ENCODE data around the gene APCDD1.

The APCDD1 gene

DNA sequence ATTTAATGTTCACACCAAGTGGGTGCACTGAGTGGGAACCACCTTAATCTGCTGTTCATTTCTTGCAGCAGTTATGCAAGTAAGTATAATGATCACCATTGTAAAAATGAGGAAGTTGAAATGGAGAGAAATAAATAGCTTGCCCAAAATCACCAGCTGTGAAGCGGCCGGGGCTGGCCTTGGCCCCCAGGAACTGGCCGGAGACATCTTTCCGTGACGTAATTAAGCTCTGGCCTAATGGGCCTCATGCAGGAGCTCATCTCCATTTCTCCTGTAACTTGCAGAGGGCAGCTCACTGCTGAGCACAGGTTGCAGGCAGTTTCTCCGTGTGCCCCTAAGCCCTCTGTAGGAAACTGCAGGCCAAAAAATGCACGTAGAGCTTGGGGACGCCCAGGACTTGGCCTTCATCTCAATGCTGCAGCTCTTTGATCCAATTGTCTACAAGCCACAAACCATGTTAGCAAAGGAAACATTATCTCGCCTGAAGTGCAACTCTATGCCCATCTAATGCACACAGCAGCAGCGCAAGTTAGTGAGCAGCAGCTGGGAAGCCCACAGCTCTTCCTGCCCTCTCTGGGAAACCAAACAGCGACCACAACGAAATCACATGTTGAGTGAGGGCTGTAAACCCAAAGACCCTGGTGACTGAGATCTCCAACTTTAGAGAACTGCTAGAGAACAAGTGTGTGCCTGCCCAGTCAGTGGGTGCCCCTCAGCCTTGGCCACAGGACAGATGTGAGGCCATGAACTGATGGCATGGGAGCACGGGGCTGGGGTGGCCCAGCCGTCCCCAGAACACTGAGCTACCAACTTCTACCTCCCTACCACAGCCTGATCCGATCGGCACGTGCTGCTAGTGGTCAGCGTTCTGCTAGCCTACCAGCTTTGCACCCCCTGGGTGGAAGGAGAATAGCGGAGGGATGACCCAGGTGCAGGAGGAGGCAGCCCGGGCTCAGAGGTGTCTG, 28.8 kb downstream of the APCDD1 start:
- TF ChIP-seq, protein P1, sequence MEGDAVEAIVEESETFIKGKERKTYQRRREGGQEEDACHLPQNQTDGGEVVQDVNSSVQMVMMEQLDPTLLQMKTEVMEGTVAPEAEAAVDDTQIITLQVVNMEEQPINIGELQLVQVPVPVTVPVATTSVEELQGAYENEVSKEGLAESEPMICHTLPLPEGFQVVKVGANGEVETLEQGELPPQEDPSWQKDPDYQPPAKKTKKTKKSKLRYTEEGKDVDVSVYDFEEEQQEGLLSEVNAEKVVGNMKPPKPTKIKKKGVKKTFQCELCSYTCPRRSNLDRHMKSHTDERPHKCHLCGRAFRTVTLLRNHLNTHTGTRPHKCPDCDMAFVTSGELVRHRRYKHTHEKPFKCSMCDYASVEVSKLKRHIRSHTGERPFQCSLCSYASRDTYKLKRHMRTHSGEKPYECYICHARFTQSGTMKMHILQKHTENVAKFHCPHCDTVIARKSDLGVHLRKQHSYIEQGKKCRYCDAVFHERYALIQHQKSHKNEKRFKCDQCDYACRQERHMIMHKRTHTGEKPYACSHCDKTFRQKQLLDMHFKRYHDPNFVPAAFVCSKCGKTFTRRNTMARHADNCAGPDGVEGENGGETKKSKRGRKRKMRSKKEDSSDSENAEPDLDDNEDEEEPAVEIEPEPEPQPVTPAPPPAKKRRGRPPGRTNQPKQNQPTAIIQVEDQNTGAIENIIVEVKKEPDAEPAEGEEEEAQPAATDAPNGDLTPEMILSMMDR (conservative IDR thresholded peaks at IDR 0.05), result no peak
- no peak overlapping the region for H3K27ac ChIP-seq

DNA sequence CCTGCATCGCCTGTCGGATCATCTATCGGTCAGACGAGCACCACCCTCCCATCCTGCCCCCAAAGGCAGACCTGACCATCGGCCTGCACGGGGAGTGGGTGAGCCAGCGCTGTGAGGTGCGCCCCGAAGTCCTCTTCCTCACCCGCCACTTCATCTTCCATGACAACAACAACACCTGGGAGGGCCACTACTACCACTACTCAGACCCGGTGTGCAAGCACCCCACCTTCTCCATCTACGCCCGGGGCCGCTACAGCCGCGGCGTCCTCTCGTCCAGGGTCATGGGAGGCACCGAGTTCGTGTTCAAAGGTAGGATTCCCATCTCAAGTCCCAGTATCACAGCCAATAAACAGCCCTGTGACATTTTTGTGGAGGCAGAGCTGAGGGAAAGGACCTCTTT, 31.0 kb downstream of the APCDD1 start:
- H3K27ac ChIP-seq, result no peak overlapping the region
- TF ChIP-seq, protein P1 (conservative IDR thresholded peaks at IDR 0.05), result no peak

DNA sequence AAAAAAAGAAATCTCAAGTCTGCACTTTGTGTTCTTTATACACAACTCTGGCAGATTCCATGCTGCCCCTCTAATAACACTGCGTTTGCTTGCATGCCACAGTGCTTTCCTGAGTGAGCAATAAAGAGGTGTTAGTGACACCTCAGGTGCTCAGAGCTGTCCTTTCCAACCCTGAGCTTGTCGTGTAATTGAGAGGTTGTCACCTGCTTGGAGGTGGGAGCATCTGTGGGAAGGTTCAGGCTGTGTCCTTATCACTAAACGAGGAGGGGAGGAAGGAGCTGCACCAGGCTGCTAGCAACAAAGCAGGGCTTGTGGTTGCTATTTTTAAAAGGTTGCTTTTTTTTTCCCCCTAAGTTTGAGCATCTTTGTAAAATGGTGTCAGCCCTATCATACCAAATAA, 31.9 kb downstream of the APCDD1 start:
- TF ChIP-seq, protein P1 (conservative IDR thresholded peaks at IDR 0.05), result no peak
- no peak overlapping the region for H3K27ac ChIP-seq

DNA sequence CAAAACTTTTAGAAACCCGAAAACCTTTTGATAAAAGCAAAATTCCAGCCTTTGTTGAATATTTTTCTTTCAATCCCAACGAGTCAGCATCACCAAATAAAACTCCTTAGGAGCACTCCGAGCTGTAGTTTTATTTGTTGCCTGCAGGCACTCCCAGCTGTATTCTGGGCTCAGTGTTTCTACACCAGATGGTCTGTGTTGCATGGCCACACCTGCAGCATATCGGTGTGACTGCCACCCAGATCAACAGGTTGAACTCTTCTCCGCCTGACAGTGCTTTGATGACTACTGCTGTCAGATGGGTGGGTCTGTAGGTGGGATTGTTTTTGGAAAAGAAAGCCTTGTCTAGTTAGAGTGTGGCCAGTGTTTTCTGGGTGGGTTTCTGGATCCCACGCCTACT, 32.7 kb downstream of the APCDD1 start:
- TF ChIP-seq, protein P1 (conservative IDR thresholded peaks at IDR 0.05), result no peak
- H3K27ac ChIP-seq, result no peak overlapping the region

DNA sequence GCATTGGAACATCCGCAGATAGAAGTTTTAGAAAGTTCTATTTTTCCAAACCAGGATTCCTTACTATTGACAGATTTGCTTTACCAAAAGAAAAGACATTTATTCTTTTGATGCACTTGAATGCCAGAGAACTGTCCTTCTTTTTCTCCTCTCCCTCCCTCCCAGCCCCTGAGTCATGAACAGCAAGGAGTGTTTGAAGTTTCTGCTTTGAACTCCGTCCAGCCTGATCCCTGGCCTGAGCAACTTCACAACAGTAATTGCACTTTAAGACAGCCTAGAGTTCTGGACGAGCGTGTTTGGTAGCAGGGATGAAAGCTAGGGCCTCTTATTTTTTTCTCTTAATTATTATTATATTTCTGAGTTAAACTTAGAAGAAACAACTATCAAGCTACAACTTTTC, 33.6 kb downstream of the APCDD1 start:
- H3K27ac ChIP-seq, result no peak overlapping the region
- TF ChIP-seq, protein P1 (conservative IDR thresholded peaks at IDR 0.05), result no peak

DNA sequence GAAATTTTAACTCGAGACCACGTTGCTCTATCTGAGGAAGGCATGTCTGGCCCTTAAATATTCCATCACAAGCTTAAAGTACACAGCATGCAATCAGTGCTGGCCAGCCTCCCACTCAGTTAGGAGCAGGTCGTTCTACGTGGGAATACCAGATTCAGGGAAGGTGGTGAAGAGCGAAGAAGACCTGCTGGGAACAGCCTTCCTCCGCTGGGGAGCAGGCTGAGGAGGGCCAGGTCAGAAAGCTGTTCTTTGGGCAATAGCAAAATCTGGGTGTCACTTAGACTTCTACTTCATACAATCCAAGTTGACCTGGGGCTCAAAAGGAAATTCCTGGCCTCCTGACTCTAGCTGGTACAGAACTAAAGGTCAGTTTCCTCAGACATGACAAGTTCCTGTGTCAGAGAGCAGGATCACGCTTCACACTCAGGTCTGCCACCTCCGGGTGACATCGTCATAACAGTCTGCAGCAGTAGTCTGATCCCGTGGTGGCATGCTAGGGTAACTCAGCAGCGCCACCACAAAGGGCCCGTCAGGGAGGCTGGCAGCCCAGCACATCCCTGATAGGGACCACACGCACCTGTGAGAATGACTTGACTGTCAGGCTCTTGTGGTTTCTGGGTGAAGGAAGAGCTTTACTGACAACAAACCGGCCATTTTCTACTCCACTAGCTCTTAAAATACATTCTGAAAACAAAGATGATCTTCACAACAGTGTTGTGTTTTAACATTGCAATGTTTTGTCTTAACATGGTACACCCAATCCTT, 36.1 kb downstream of the APCDD1 start:
- TF ChIP-seq, protein P1 (conservative IDR thresholded peaks at IDR 0.05), result no peak
- H3K27ac ChIP-seq, result no peak overlapping the region

DNA sequence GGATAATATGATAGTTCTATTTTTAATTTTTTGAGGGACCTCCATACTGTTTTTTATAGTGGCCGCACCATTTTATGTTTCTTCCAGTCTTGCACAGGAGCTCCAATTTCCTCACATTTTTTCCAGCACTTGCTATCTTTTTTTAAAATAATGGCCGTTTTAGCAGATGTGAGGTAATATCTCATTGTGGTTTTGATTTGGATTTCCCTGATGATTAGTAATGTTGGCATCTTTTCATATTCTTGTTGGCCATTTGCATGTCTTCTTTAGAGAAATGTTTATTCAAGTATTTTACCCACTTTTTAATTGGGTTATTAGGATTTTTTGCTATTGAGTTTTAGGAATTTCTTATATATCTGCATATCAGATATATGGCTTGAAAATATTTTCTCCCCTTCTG, 41.5 kb downstream of the APCDD1 start:
- no peak overlapping the region for H3K27ac ChIP-seq
- TF ChIP-seq, protein P1 (conservative IDR thresholded peaks at IDR 0.05), result no peak
